Measurements from ENCODE around the gene CRYAB.

Gene CRYAB

GRCh38 chr11:111917312-111917711 is 5.7 kb upstream of the CRYAB start:
- Histone ChIP-seq H3K4me2 (ENCODE audit: low read depth, low read length, poor library complexity, severe bottlenecking) (no peak overlapping the region), H3K4me3 (ENCODE audit: low read length, poor library complexity, severe bottlenecking) (no peak overlapping the region), H3F3A (ENCODE audit: low read depth) (no peaks in the 10 kb centered on the region), H3K27me3 (ENCODE audit: insufficient read depth, low read length, poor library complexity, severe bottlenecking) (no peaks in the 10 kb centered on the region), H3K9me2 (replicated peaks; ENCODE audit: low read depth, low read length) (no peaks in the 10 kb centered on the region), H3K79me2 (ENCODE audit: insufficient read depth, low read length) (no peaks in the 10 kb centered on the region), H2AFZ (ENCODE audit: low read length) (no peak overlapping the region), H3K9ac (ENCODE audit: low read depth, low read length, poor library complexity, severe bottlenecking) (no peak overlapping the region), H4K20me1 (ENCODE audit: insufficient read depth, low read length, poor library complexity, severe bottlenecking) (no peaks in the 10 kb centered on the region), H3K4me1 (ENCODE audit: insufficient read depth, low read length, poor library complexity, severe bottlenecking) (no peaks in the 10 kb centered on the region), H3K36me3 (ENCODE audit: insufficient read depth, low read length) (no peaks in the 10 kb centered on the region), H3K9me3 (ENCODE audit: insufficient read depth, low read depth, low read length) (no peaks in the 10 kb centered on the region)
- TF ChIP-seq EZH2phosphoT487 (IDR thresholded peaks at IDR 0.05; ENCODE audit: borderline replicate concordance) (no peak), CTCF (conservative IDR thresholded peaks at IDR 0.05; ENCODE audit: low read length) (no peak)

GRCh38 chr11:111916768-111917167 is 5.2 kb upstream of the CRYAB start:
- Histone ChIP-seq H3K4me2 (ENCODE audit: low read depth, low read length, poor library complexity, severe bottlenecking) (no peak overlapping the region), H3K9me2 (replicated peaks; ENCODE audit: low read depth, low read length) (no peaks in the 10 kb centered on the region), H3K9ac (ENCODE audit: low read depth, low read length, poor library complexity, severe bottlenecking) (no peak overlapping the region), H3K79me2 (ENCODE audit: insufficient read depth, low read length) (no peaks in the 10 kb centered on the region), H4K20me1 (ENCODE audit: insufficient read depth, low read length, poor library complexity, severe bottlenecking) (no peaks in the 10 kb centered on the region), H3K27me3 (ENCODE audit: insufficient read depth, low read length, poor library complexity, severe bottlenecking) (no peaks in the 10 kb centered on the region), H3K4me1 (ENCODE audit: insufficient read depth, low read length, poor library complexity, severe bottlenecking) (no peaks in the 10 kb centered on the region), H3K9me3 (ENCODE audit: insufficient read depth, low read depth, low read length) (no peaks in the 10 kb centered on the region), H3F3A (ENCODE audit: low read depth) (no peaks in the 10 kb centered on the region), H3K4me3 (ENCODE audit: low read length, poor library complexity, severe bottlenecking) (no peak overlapping the region), H3K36me3 (ENCODE audit: insufficient read depth, low read length) (no peaks in the 10 kb centered on the region), H2AFZ (ENCODE audit: low read length) (no peak overlapping the region)
- no peak for TF ChIP-seq CTCF (conservative IDR thresholded peaks at IDR 0.05; ENCODE audit: low read length)
- TF ChIP-seq EZH2phosphoT487 (IDR thresholded peaks at IDR 0.05; ENCODE audit: borderline replicate concordance): no peak

GRCh38 chr11:111913997-111914396 is 2.4 kb upstream of the CRYAB start:
- Histone ChIP-seq H2AFZ (ENCODE audit: low read length) (no peak overlapping the region), H4K20me1 (ENCODE audit: insufficient read depth, low read length, poor library complexity, severe bottlenecking) (no peaks in the 10 kb centered on the region)

More at GRCh38 chr11:111913997-111914396, 2.4 kb upstream of the CRYAB start:
- H3K9me2 ChIP-seq (replicated peaks; ENCODE audit: low read depth, low read length): no peaks in the 10 kb centered on the region
- H3K79me2 ChIP-seq (ENCODE audit: insufficient read depth, low read length): no peaks in the 10 kb centered on the region
- TF ChIP-seq EZH2phosphoT487 (IDR thresholded peaks at IDR 0.05; ENCODE audit: borderline replicate concordance) (no peak), CTCF (conservative IDR thresholded peaks at IDR 0.05; ENCODE audit: low read length) (no peak)
- no peaks in the 10 kb centered on the region for H3K4me1 ChIP-seq (ENCODE audit: insufficient read depth, low read length, poor library complexity, severe bottlenecking)
- H3K27me3 ChIP-seq (ENCODE audit: insufficient read depth, low read length, poor library complexity, severe bottlenecking): no peaks in the 10 kb centered on the region
- no peaks in the 10 kb centered on the region for H3K9me3 ChIP-seq (ENCODE audit: insufficient read depth, low read depth, low read length)
- no peaks in the 10 kb centered on the region for H3K36me3 ChIP-seq (ENCODE audit: insufficient read depth, low read length)
- no peaks in the 10 kb centered on the region for H3F3A ChIP-seq (ENCODE audit: low read depth)
- H3K4me2 ChIP-seq (ENCODE audit: low read depth, low read length, poor library complexity, severe bottlenecking): no peak overlapping the region
- no peak overlapping the region for H3K4me3 ChIP-seq (ENCODE audit: low read length, poor library complexity, severe bottlenecking)
- no peak overlapping the region for H3K9ac ChIP-seq (ENCODE audit: low read depth, low read length, poor library complexity, severe bottlenecking)
